PC-3 (cell line): ENCODE results near the gene NEURL1B.

Source experiments
- CTCF ChIP-seq: fragments of 300-600 bp; sonication (generic); conservative IDR thresholded peaks from 2 replicates; pipeline ENCODE4 v1.5.1; 2017; ENCODE audit warnings: antibody characterized with exemption, low read depth, mild to moderate bottlenecking, low read length
- EZH2 ChIP-seq: fragments of 300-600 bp; sonication (generic); IDR thresholded peaks from one replicate; pipeline ENCODE4 v1.6.1; 2017; ENCODE audit warnings: antibody characterized with exemption, mild to moderate bottlenecking, low read length; ENCODE audit not compliant: unreplicated experiment
- EZH2phosphoT487 ChIP-seq: fragments of 300-600 bp; sonication (generic); IDR thresholded peaks from 2 replicates; pipeline ENCODE4 v1.6.1; 2018; ENCODE audit warnings: mild to moderate bottlenecking, antibody characterized with exemption, low read length, borderline replicate concordance

GRCh38 chr5:172727551-172727950, 86.5 kb downstream of the NEURL1B start:
- no peak for TF ChIP-seq CTCF
- TF ChIP-seq EZH2phosphoT487, result no peak
- no peak for TF ChIP-seq EZH2
